Type B pancreatic cell (in vitro differentiated cells): Measurements from ENCODE around the gene ALK. TPM values are rescaled to one million over a fixed set of nuclear protein-coding genes. Genes with fewer than 3 reads are reported as not detected.

Source experiments
- DNase-seq: peaks from one replicate; pipeline ENCODE4 v3.0.0; 2021; ENCODE audit warnings: mixed read lengths; ENCODE audit not compliant: unreplicated experiment; ENCODE audit errors: extremely low spot score
- H3K27ac Mint-ChIP-seq: 2 replicates; pipeline ENCODE4 v1.8.0; 2021; ENCODE audit warnings: mild to moderate bottlenecking, mixed read lengths
- H3K27me3 Mint-ChIP-seq: 2 replicates; pipeline ENCODE4 v1.8.0; 2021; ENCODE audit warnings: mixed read lengths
- H3K36me3 Mint-ChIP-seq: 2 replicates; pipeline ENCODE4 v1.8.0; 2021; ENCODE audit warnings: mixed read lengths
- H3K4me1 Mint-ChIP-seq: one replicate; pipeline ENCODE4 v1.8.0; 2021; ENCODE audit warnings: mixed read lengths; ENCODE audit not compliant: unreplicated experiment
- H3K4me3 Mint-ChIP-seq: 2 replicates; pipeline ENCODE4 v1.8.0; 2021; ENCODE audit warnings: mild to moderate bottlenecking, mixed read lengths
- H3K9me3 Mint-ChIP-seq: 2 replicates; pipeline ENCODE4 v1.8.0; 2021; ENCODE audit warnings: mixed read lengths
- CTCF ChIP-seq: fragments of 200-600 bp; sonication (generic); conservative IDR thresholded peaks from 2 replicates; pipeline ENCODE4 v1.5.0; 2021; ENCODE audit warnings: antibody characterized with exemption, mild to moderate bottlenecking
- total RNA-seq: library from RNA; stranded (reverse); gene quantifications from 2 replicates; pipeline ENCODE4 v1.2.1, GENCODE V29; 2021; ENCODE audit warnings: low replicate concordance

The ALK gene
- total RNA-seq, 1 donor from 2014 or later: 7.7 TPM

- H3K4me3 Mint-ChIP-seq: no peak overlapping the region
- no peaks in the 10 kb centered on the region for H3K36me3 Mint-ChIP-seq
- no peak for DNase-seq
- TF ChIP-seq CTCF: no peak
- H3K27me3 Mint-ChIP-seq: no peaks in the 10 kb centered on the region
- H3K4me1 Mint-ChIP-seq: no peaks in the 10 kb centered on the region
- H3K27ac Mint-ChIP-seq: no peak overlapping the region
- no peaks in the 10 kb centered on the region for H3K9me3 Mint-ChIP-seq
Observed at GRCh38 chr2:29433128-29433527, 488.3 kb downstream of the ALK start.

GRCh38 chr2:29431485-29431884 is 489.9 kb downstream of the ALK start:
- no peaks in the 10 kb centered on the region for H3K4me1 Mint-ChIP-seq
- no peak overlapping the region for H3K4me3 Mint-ChIP-seq
- no peak for DNase-seq
- no peaks in the 10 kb centered on the region for H3K27me3 Mint-ChIP-seq
- H3K9me3 Mint-ChIP-seq: no peaks in the 10 kb centered on the region
- no peak for TF ChIP-seq CTCF
- H3K36me3 Mint-ChIP-seq: no peaks in the 10 kb centered on the region
- no peak overlapping the region for H3K27ac Mint-ChIP-seq

GRCh38 chr2:29430382-29431112 is 490.8 kb downstream of the ALK start:
- DNase-seq: no peak
- Mint-ChIP-seq H3K4me1 (no peaks in the 10 kb centered on the region), H3K27me3 (no peaks in the 10 kb centered on the region), H3K27ac (no peak overlapping the region), H3K4me3 (no peak overlapping the region), H3K36me3 (no peaks in the 10 kb centered on the region), H3K9me3 (no peaks in the 10 kb centered on the region)
- TF ChIP-seq CTCF: no peak

GRCh38 chr2:29426354-29426753 is 495.0 kb downstream of the ALK start:
- peaks cover 6% of the 10 kb centered on the region for H3K27me3 Mint-ChIP-seq
- H3K27ac Mint-ChIP-seq: peak overlapping the region; percentile 32
- H3K4me1 Mint-ChIP-seq: peaks cover 11% of the 10 kb centered on the region
- H3K9me3 Mint-ChIP-seq: no peaks in the 10 kb centered on the region
- no peak for TF ChIP-seq CTCF
- DNase-seq: no peak
- H3K36me3 Mint-ChIP-seq: no peaks in the 10 kb centered on the region
- H3K4me3 Mint-ChIP-seq: peak overlapping the region; percentile 20

- DNase-seq: no peak
- H3K27me3 Mint-ChIP-seq: peaks cover 6% of the 10 kb centered on the region
- H3K36me3 Mint-ChIP-seq: no peaks in the 10 kb centered on the region
- H3K9me3 Mint-ChIP-seq: no peaks in the 10 kb centered on the region
- H3K4me1 Mint-ChIP-seq: peaks cover 16% of the 10 kb centered on the region
- no peak for TF ChIP-seq CTCF
- H3K27ac Mint-ChIP-seq: peak overlapping the region; percentile 32
- peak overlapping the region; percentile 20 for H3K4me3 Mint-ChIP-seq
Observed at GRCh38 chr2:29425866-29426265, 495.5 kb downstream of the ALK start.
